CD4-positive, alpha-beta T cell treated with Interferon alpha-2 for 1 hour (primary cell): ENCODE results near the gene AMN.

Source experiments
- DNase-seq, 2 donors: peaks; one replicate each; pipeline ENCODE4 v3.0.0-alpha.2; 2020 to 2022

Gene AMN

GRCh38 chr14:102969060-102969791, 46.8 kb downstream of the AMN start:
- no peak for DNase-seq

- DNase-seq: no peak
Measured at GRCh38 chr14:102969901-102970300, 47.4 kb downstream of the AMN start.

DNA sequence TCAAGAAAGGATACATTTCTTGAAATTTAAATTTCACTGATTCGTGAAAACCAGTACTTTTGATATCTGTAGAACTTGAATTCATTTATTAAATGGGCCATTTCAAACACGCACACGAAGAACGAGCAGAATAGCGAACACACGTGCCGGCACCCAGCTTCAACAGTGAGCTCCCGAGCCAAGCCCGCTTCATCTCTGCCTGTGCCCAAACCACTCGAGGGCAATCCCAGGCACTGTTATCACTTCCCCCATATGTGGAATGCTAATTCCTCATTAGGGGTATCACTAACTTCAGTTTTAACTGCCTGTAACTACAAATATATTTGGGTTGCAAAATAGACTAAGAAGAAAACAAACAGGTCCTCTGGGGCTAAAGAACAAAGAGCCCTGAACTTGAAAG, 48.0 kb downstream of the AMN start:
- no peak for DNase-seq

DNA sequence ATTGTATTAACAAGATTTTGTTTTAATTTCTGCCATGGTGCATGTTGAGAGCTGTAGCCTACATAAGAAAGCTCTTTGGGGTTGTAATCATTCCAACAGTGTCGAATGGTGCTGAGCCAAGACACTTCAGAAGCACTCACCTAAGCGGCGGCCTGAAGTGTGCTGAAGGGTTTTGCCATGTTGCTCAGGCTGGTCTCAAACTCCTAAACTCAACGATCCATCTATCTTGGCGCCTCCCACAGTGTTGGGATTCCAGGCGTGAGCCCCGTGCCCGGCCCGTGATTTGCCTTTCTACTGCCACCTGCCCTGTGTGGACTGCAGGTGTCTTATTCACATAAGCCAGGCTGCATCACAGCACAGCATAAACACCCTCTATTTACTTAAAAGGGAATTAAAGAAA, 48.9 kb downstream of the AMN start:
- DNase-seq: no peak

- DNase-seq: no peak
Measured at GRCh38 chr14:102971836-102972606, 49.6 kb downstream of the AMN start.

DNA sequence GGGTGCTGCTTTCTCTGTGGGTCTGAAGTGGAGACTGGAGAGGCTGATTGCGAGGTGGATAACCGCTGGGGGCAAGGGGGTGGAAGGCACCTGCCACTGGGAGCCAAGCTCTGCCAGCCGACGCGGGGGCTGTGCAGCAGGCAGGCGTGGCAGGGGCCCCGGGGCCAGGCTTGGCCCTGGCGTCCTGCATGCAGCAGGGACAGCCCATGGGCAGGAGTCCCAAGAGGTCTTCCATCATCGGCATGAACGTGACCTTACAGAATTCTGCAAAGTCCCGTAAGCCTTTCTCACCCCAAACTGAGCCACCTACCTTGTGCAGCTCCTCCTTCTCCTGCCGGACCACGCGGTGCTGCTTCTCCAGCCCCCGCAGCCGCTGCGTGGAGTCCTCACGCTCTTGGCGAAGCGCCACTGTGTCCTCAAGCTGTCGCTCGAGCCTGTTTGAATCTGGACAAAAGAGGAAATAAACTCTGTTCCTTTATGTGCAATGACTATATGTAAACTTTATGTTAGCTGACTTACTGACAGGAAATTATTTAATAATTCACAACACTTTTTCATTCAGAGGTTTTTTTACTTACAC, 51.3 kb downstream of the AMN start:
- DNase-seq: no peak

- DNase-seq: no peak
Measured at GRCh38 chr14:102975662-102976061, 53.2 kb downstream of the AMN start.

- no peak for DNase-seq
Measured at GRCh38 chr14:102977475-102977874, 55.0 kb downstream of the AMN start.

GRCh38 chr14:102979406-102979805, 56.9 kb downstream of the AMN start:
- no peak for DNase-seq

DNA sequence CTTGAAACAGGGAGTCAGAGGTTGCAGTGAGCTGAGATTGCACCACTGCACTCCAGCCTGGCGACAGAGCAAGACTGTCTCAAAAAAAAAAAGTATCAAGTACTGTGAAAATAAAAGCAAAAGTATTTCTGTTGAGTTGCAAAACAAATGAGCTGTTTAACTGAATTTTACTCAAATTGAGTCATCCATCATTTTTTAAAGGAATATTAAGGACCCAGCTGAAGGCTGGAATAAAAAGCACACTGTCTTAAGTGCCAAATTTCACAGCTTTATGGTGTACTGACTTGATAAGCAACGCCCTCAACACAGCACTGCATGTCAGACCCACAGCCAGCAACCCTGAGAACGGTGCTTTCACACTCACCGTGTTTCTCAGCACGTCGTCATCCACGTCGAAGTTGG, 57.9 kb downstream of the AMN start:
- DNase-seq: no peak
